HepG2 (cell line): ENCODE results near the gene SORBS2. TPM values are rescaled to one million over a fixed set of nuclear protein-coding genes. Genes with fewer than 3 reads are reported as not detected.

Source experiments
- ATAC-seq: fragments of 200-7000 bp; cut with Tn5 transposase; 3 replicates; pipeline ENCODE4 v1.9.1; 2020; ENCODE audit warnings: mild to moderate bottlenecking, moderate library complexity
- BruUV-seq: library from RNA; stranded (reverse); fragments of 400-500 nt; replicated peaks from 2 replicates; lab custom pipeline; 2021; lab: Mats Ljungman, UMichigan
- CTCF ChIA-PET: fragments of 300-600 bp; formaldehyde crosslinking; extraction: SDS; loops from one replicate; lab custom pipeline; 2021; ENCODE audit warnings: low total read pairs, inconsistent platforms, low intra/inter-chr PET ratio; lab: Yijun Ruan, JAX
- POLR2A ChIA-PET: fragments of 350-600 bp; sonication (Branson Sonifier 250); formaldehyde crosslinking; loops from one replicate; lab custom pipeline; 2020; ENCODE audit warnings: antibody characterized with exemption, inconsistent platforms; lab: Yijun Ruan, JAX
- DNase-seq: peaks from one replicate; pipeline ENCODE4 v3.0.0-alpha.2; 2015; ENCODE audit warnings: low spot score
- FAIRE-seq: peaks from 3 replicates; lab custom pipeline; 2011; peaks lifted over from hg19 to GRCh38; lab: Jason Lieb, UNC
- H2AFZ ChIP-seq: one replicate; pipeline ENCODE4 v1.6.1; 2011; ENCODE audit warnings: low read length, inconsistent platforms
- H3K27ac ChIP-seq: fragments of 300-600 bp; 3 replicates; pipeline ENCODE4 v1.8.0; 2011; ENCODE audit warnings: mixed run types, mild to moderate bottlenecking, mixed read lengths, low read length, inconsistent platforms; ENCODE audit not compliant: insufficient read depth; ENCODE audit errors: extremely low read length
- H3K27me3 ChIP-seq, 2 experiments: fragments of 200-600 bp in 1 of 2; 2 replicates in 1 of 2; 3 replicates in 1 of 2; pipeline versions ENCODE4 v1.6.0 to v1.8.0; 2011; ENCODE audit warnings: low read length in 2 of 2, mild to moderate bottlenecking in 2 of 2, moderate library complexity in 2 of 2, inconsistent platforms in 1 of 2; ENCODE audit not compliant: insufficient read depth in 2 of 2, control insufficient read depth in 1 of 2
- H3K36me3 ChIP-seq, 2 experiments: fragments of 200-600 bp in 1 of 2; replicated peaks in 1 of 2; 2 replicates in 1 of 2; 3 replicates in 1 of 2; pipeline versions ENCODE4 v1.5.1 to v1.8.0; 2011; ENCODE audit warnings: low read length in 2 of 2, inconsistent platforms in 1 of 2; ENCODE audit not compliant: insufficient read depth in 2 of 2, control insufficient read depth in 1 of 2
- H3K4me1 ChIP-seq: 2 replicates; pipeline ENCODE4 v1.5.1; 2012; ENCODE audit warnings: low read length, inconsistent platforms; ENCODE audit not compliant: insufficient read depth
- H3K4me2 ChIP-seq: 2 replicates; pipeline ENCODE4 v1.6.0; 2011; ENCODE audit warnings: low read depth, low read length, inconsistent platforms
- H3K4me3 ChIP-seq, 3 experiments: fragments of 200-600 bp in 1 of 3; sonication (generic), shearing (Covaris generic) in 1 of 3; replicated peaks in 1 of 3; 2 replicates each; pipeline ENCODE4 v1.5.1; 2011 to 2016; ENCODE audit warnings: low read length in 3 of 3, inconsistent platforms in 2 of 3, low read depth in 2 of 3, mild to moderate bottlenecking in 2 of 3, control low read depth in 1 of 3, mixed read lengths in 1 of 3; ENCODE audit not compliant: insufficient read depth in 1 of 3
- H3K79me2 ChIP-seq: one replicate; pipeline ENCODE4 v1.6.1; 2011; ENCODE audit warnings: low read length, inconsistent platforms; ENCODE audit not compliant: insufficient read depth
- H3K9ac ChIP-seq: 2 replicates; pipeline ENCODE4 v1.6.0; 2011; ENCODE audit warnings: mild to moderate bottlenecking, low read depth, low read length, inconsistent platforms; ENCODE audit not compliant: insufficient read depth
- H3K9me3 ChIP-seq: 2 replicates; pipeline ENCODE4 v1.5.1; 2012; ENCODE audit warnings: mild to moderate bottlenecking, low read length
- H4K20me1 ChIP-seq: 2 replicates; pipeline ENCODE4 v1.6.0; 2011; ENCODE audit warnings: inconsistent platforms, mild to moderate bottlenecking, low read length, moderate library complexity; ENCODE audit not compliant: insufficient read depth
- CBX5 ChIP-seq: sonication (generic); formaldehyde crosslinking; IDR thresholded peaks from 2 replicates; pipeline ENCODE4 v1.4.0; 2020; ENCODE audit warnings: missing genetic modification reagents, borderline replicate concordance
- CSRNP1 ChIP-seq: sonication (generic); formaldehyde crosslinking; IDR thresholded peaks from 2 replicates; pipeline ENCODE4 v1.8.1; 2023; ENCODE audit warnings: mild to moderate bottlenecking, missing genetic modification reagents
- CTCF ChIP-seq: sonication (generic); formaldehyde crosslinking; IDR thresholded peaks from 2 replicates; pipeline ENCODE4 v1.5.0; 2020; ENCODE audit warnings: mild to moderate bottlenecking, missing genetic modification reagents, moderate library complexity
- EEA1 ChIP-seq: sonication (generic); formaldehyde crosslinking; IDR thresholded peaks from 2 replicates; pipeline ENCODE4 v1.5.1; 2020; ENCODE audit warnings: mild to moderate bottlenecking, missing genetic modification reagents, borderline replicate concordance
- ELF3 ChIP-seq: IDR thresholded peaks from 2 replicates; pipeline ENCODE4 v1.6.1; 2016; ENCODE audit warnings: missing genetic modification reagents, missing compliant biosample characterization
- IKZF1 ChIP-seq: fragments of 450-650 bp; IDR thresholded peaks from 2 replicates; pipeline ENCODE4 v1.7.1; 2016
- KLF16 ChIP-seq, 2 experiments: sonication (generic) in 1 of 2; formaldehyde crosslinking in 1 of 2; IDR thresholded peaks; 2 replicates each; pipeline versions ENCODE4 v1.6.1 to v1.8.0; 2016 to 2023; ENCODE audit warnings: missing genetic modification reagents in 2 of 2, missing compliant biosample characterization in 1 of 2
- MAFK ChIP-seq, 2 experiments: IDR thresholded peaks in 1 of 2; conservative IDR thresholded peaks in 1 of 2; 2 replicates each; pipeline ENCODE4 v1.6.1; 2011; ENCODE audit warnings: improper control_type of control experiment in 2 of 2, low read length in 2 of 2
- RFX1 ChIP-seq: fragments of 450-650 bp; IDR thresholded peaks from 2 replicates; pipeline ENCODE4 v1.6.1; 2017
- SMC3 ChIP-seq: IDR thresholded peaks from 2 replicates; pipeline ENCODE4 v1.6.1; 2011; ENCODE audit warnings: low read length, improper control_type of control experiment
- SNAPC4 ChIP-seq: sonication (generic); formaldehyde crosslinking; IDR thresholded peaks from 2 replicates; pipeline ENCODE4 v1.4.0; 2020; ENCODE audit warnings: mild to moderate bottlenecking, missing genetic modification reagents
- STAG1 ChIP-seq: sonication (generic); formaldehyde crosslinking; IDR thresholded peaks from 2 replicates; pipeline ENCODE4 v1.4.0; 2020; ENCODE audit warnings: missing genetic modification reagents
- ZNF362 ChIP-seq: sonication (generic); formaldehyde crosslinking; IDR thresholded peaks from 2 replicates; pipeline ENCODE4 v1.4.0; 2020; ENCODE audit warnings: missing genetic modification reagents, mild to moderate bottlenecking, borderline replicate concordance
- WGBS: methylation state at CpG from one replicate; pipeline ENCODE4 v1.1.6; 2017; ENCODE audit warnings: low lambda C conversion rate; 5-methylcytosine and 5-hydroxymethylcytosine counted together
- in situ Hi-C: cut with HindIII; loops from 2 replicates; pipeline ENCODE4 v1.10.0; 2017; ENCODE audit warnings: low pct_unique_long_range_greater_than_20kb; ENCODE audit not compliant: extremely low pct_ligation_motif_present
- intact Hi-C: fragments of 100-400 bp; cut with micrococcal nuclease; formaldehyde crosslinking; loops from one replicate; pipeline ENCODE4 v1.10.0; 2022; ENCODE audit not compliant: unreplicated experiment
- polyA plus RNA-seq, 8 experiments: library from polyadenylated mRNA; depleted of rRNA in 3 of 8; stranded (reverse) in 7 of 8; unstranded in 1 of 8; fragments of >200 nt; fragmentation: Illumina TruSeq in 4 of 8; extraction: Trizol in 4 of 8; gene quantifications; 2 replicates each; pipeline versions ENCODE4 v1.2.1 to v1.2.3, GENCODE V29; 2011 to 2016; ENCODE audit warnings: low read depth in 4 of 8, missing spikeins in 1 of 8, mixed read lengths in 1 of 8; ENCODE audit not compliant: insufficient read depth in 1 of 8
- total RNA-seq, 5 experiments: library from RNA; depleted of rRNA; stranded (reverse); fragments of >200 nt; fragmentation: Illumina TruSeq; extraction: Trizol; gene quantifications; 2 replicates each; pipeline ENCODE4 v1.2.3, GENCODE V29; 2016; ENCODE audit warnings: low read depth in 1 of 5

Gene SORBS2
- total and polyA plus RNA-seq, 2 of the 13 experiments (the other 11 are each of a cell fraction or from before 2014, with no cell fraction given), result 25.0 to 80.5 TPM

GRCh38 chr4:185640811-185641675 is 171.0 kb downstream of the SORBS2 start:
- H2AFZ ChIP-seq, result no peak overlapping the region
- CTCF ChIA-PET, result interaction anchor here (1.8 kb wide), 2 partner anchors 381 to 397 kb away, joined by 14 to 16 read pairs; no protein-coding TSS in a partner anchor
- H3K9me3 ChIP-seq, result no peaks in the 10 kb centered on the region
- intact Hi-C loops, result loop anchor here (1.0 to 2.0 kb wide), 2 partner anchors 380 to 398 kb away; no protein-coding TSS in a partner anchor
- in situ Hi-C loops, result no loop called here
- H3K4me2 ChIP-seq, result no peak overlapping the region
- FAIRE-seq (peak; percentile 79), ATAC-seq (0 out of 3 replicates have a peak, but pooled peaks have one; percentile 33), DNase-seq (peak; percentile 76)
- H4K20me1 ChIP-seq, result no peaks in the 10 kb centered on the region
- no peak overlapping the region for H3K9ac ChIP-seq
- H3K36me3 ChIP-seq, result peaks cover 8 to 18% of the 10 kb centered on the region in 2 experiments; a peak in 4 of 5 replicates
- H3K4me3 ChIP-seq, result no peak overlapping the region
- POLR2A ChIA-PET, result interaction anchor here (1.0 to 1.2 kb wide), 2 partner anchors 72 to 170 kb away, joined by 3 to 4 read pairs; no protein-coding TSS in a partner anchor
- WGBS, result 70% methylated on average over 4 of the region's 4 CpGs
- H3K4me1 ChIP-seq, result no peaks in the 10 kb centered on the region
- BruUV-seq, result no TSS peak
- H3K27ac ChIP-seq, result no peak overlapping the region
- H3K79me2 ChIP-seq, result no peaks in the 10 kb centered on the region
- H3K27me3 ChIP-seq, result no peaks in the 10 kb centered on the region; a peak in 1 of 5 replicates
- TF ChIP-seq EEA1 (CRISPR knock-in tag) (no peak), SNAPC4 (CRISPR knock-in tag) (no peak), ZNF362 (no peak), STAG1 (peak; percentile 78), CSRNP1 (CRISPR knock-in tag) (no peak), CBX5 (CRISPR knock-in tag) (no peak), MAFK (conservative IDR thresholded peaks at IDR 0.05 in 1 of 2, IDR thresholded peaks at IDR 0.05 in 1 of 2; ENCODE audit: low read length in 2 of 2) (no peak), KLF16 (CRISPR knock-in tag; IDR thresholded peaks at IDR 0.05) (no peak), IKZF1 (no peak), SMC3 (peak; percentile 80), CTCF (CRISPR knock-in tag) (peak; percentile 51), RFX1 (no peak), ELF3 (CRISPR knock-in tag) (0 out of 2 replicates have a peak, but pooled peaks have one; percentile 15)
